ENCODE results near the gene TIMM50.

Gene TIMM50

DNA sequence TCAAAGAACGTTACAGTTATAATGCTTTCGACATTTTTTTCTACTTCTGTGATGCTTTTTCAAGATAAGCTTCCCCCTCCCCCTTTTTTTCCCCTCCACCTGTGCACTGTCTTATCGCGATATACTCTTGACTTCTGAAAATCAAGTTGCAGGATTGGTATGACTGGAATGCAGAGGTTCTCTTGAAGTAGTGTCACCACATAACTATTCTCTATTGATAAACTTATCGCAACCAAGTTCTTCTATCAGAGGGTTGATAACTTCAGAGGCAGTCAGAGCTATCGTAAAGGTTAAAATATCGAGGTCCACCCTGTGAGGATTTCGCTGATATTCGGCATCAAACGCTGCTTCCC lies 58.5 kb downstream of the TIMM50 start:
- DNase-seq, result no peak

DNA sequence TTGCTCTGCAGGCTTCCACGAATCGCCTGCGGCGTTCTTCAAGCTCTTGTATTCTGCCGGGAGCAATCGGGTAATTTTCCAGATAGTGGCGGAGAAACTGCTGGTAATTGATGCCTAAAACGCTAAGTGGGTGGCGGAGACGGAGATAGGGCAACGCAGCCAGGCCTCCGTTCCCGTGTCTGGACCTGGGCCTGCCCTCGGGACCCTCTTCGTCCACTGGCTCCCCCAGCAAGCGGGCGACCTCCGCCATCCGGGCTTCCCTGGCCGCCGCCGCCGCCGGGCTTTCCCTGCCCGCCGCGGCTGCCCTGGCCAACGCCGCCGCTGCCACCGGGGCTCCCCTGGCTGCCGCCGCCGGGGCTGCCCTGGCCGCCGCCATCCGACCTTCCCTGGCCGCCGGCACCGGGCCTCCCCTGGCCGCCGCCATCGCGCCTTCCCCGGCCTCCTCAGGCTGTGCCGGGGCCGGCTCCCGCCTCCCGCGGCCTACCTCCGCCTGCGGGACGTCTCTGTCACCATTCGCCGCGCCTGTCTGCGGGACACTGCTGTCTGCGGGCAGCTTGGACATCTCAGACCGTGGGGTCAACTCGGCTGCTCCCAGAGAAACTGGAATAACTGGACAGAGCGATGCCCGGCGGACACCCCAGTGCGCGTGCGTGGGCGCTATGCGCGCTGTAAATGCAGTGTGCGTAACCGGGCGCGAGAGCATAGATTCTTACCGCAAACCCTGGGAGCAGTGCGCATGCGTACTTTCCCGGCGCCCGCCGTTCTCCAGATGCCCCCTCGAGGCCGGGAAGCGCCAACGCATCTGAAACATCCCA lies 59.1 kb downstream of the TIMM50 start, which contains the start of gene EID2:
TSS of gene EID2 (minus strand) at position 644 of the 815 bp plus-strand sequence. CDS start at position 562, 82 bp downstream.
- DNase-seq, result peak; percentile 89

DNA sequence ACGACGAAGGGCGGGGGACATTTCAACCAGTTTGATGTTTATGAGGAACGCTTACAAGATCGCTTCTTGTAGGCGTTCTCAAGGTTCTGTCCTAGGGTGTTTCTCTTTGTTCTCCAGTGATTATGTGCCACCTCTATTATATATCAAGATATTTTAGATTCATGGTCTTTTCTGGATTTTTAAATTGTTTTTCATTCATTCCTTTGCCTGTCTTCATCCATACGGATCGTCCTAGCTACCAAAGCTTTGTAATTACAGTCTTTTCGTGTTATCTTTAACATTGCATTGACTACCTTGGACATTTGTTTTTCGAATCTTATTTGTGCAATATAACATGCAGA lies 59.7 kb downstream of the TIMM50 start:
- DNase-seq, result no peak
